HCT116 (cell line): ENCODE measurements around the gene NEK5. TPM values are rescaled to one million over a fixed set of nuclear protein-coding genes. Genes with fewer than 3 reads are reported as not detected.
"Not testable (repeated sequence)": the region's sequence is repeated elsewhere in the genome, so short reads cannot be mapped to it uniquely, and the experiment has no call there.

Source experiments
- ATAC-seq: fragments of 200-7000 bp; cut with Tn5 transposase; 2 replicates; pipeline ENCODE4 v1.9.1; 2020; ENCODE audit warnings: mild to moderate bottlenecking, moderate library complexity
- BruUV-seq: library from RNA; stranded (reverse); fragments of 400-500 nt; replicated peaks from 2 replicates; lab custom pipeline; 2021; lab: Mats Ljungman, UMichigan
- CTCF ChIA-PET: fragments of 300-600 bp; sonication (Branson Sonifier 250); formaldehyde crosslinking; loops from one replicate; lab custom pipeline; 2021; ENCODE audit warnings: antibody characterized with exemption; lab: Charles Lee
- POLR2A ChIA-PET: fragments of 300-600, 350-600 bp; sonication (Branson Sonifier 250); formaldehyde crosslinking; loops from one replicate; lab custom pipeline; 2021; ENCODE audit warnings: antibody characterized with exemption; lab: Charles Lee
- RAD21 ChIA-PET, 2 experiments: fragments of 300-600 bp; sonication (Branson Sonifier 250); formaldehyde crosslinking; loops; one replicate each; lab custom pipeline; 2023; ENCODE audit warnings: low total read pairs in 2 of 2; ENCODE audit not compliant: uncharacterized antibody in 2 of 2, unreplicated experiment in 2 of 2, low non-redundant PET in 1 of 2; lab: Charles Lee
- DNase-seq: peaks from one replicate; pipeline ENCODE4 v3.0.0-alpha.2; 2010; ENCODE audit warnings: low read depth, low spot score
- H2AFZ ChIP-seq: fragments of 200-600 bp; shearing (Covaris generic), sonication (generic); 2 replicates; pipeline ENCODE4 v1.6.1; 2017; ENCODE audit warnings: low read depth, mixed run types, mixed read lengths, antibody characterized with exemption, low read length; ENCODE audit not compliant: poor library complexity, severe bottlenecking
- H3K27ac ChIP-seq: 2 replicates; pipeline ENCODE4 v1.5.1; 2012; ENCODE audit warnings: low read depth, low read length
- H3K27me3 ChIP-seq: fragments of 200-600 bp; sonication (generic); 2 replicates; pipeline ENCODE4 v1.6.1; 2016; ENCODE audit warnings: mixed run types, low read length, mixed read lengths; ENCODE audit not compliant: insufficient read depth
- H3K36me3 ChIP-seq, 2 experiments: fragments of 200-500 bp in 1 of 2; fragments of 200-600 bp in 1 of 2; sonication (Bioruptor generic) in 1 of 2; sonication (generic) in 1 of 2; 2 replicates each; pipeline versions ENCODE4 v1.5.1 to v1.6.1; 2014 to 2016; ENCODE audit warnings: low read length in 2 of 2, inconsistent platforms in 1 of 2, mixed read lengths in 1 of 2, mixed run types in 1 of 2; ENCODE audit not compliant: insufficient read depth in 2 of 2, control insufficient read depth in 1 of 2
- H3K4me1 ChIP-seq, 2 experiments: fragments of 200-600 bp in 1 of 2; sonication (generic) in 1 of 2; 2 replicates each; pipeline versions ENCODE4 v1.5.1 to v1.6.1; 2012 to 2017; ENCODE audit warnings: low read length in 2 of 2, inconsistent platforms in 1 of 2, mild to moderate bottlenecking in 1 of 2, mixed read lengths in 1 of 2, mixed run types in 1 of 2, moderate library complexity in 1 of 2; ENCODE audit not compliant: insufficient read depth in 2 of 2, control insufficient read depth in 1 of 2
- H3K4me2 ChIP-seq: fragments of 200-600 bp; sonication (generic); 2 replicates; pipeline ENCODE4 v1.6.1; 2017; ENCODE audit warnings: mixed run types, low read length, mixed read lengths
- H3K4me3 ChIP-seq, 2 experiments: fragments of 200-600 bp in 1 of 2; sonication (generic) in 1 of 2; replicated peaks in 1 of 2; 2 replicates each; pipeline ENCODE4 v1.5.1; 2011 to 2016; ENCODE audit warnings: low read length in 2 of 2, control low read depth in 1 of 2, low read depth in 1 of 2, mild to moderate bottlenecking in 1 of 2, mixed read lengths in 1 of 2, mixed run types in 1 of 2
- H3K79me2 ChIP-seq: fragments of 200-600 bp; sonication (generic); 2 replicates; pipeline ENCODE4 v1.6.1; 2017; ENCODE audit warnings: mild to moderate bottlenecking, mixed run types, low read length, moderate library complexity, mixed read lengths; ENCODE audit not compliant: insufficient read depth
- H3K9ac ChIP-seq: fragments of 200-600 bp; sonication (generic); 2 replicates; pipeline ENCODE4 v1.6.1; 2016; ENCODE audit warnings: low read length, mixed read lengths
- H3K9me2 ChIP-seq: fragments of 200-600 bp; sonication (generic), shearing (Covaris generic); 2 replicates; pipeline ENCODE4 v1.6.1; 2017; ENCODE audit warnings: mixed run types, mild to moderate bottlenecking, moderate library complexity; ENCODE audit not compliant: insufficient read depth
- H3K9me3 ChIP-seq, 2 experiments: fragments of 200-500 bp in 1 of 2; fragments of 200-600 bp in 1 of 2; sonication (Bioruptor generic) in 1 of 2; sonication (generic) in 1 of 2; 2 replicates each; pipeline ENCODE4 v1.6.1; 2014 to 2017; ENCODE audit warnings: low read length in 2 of 2, mixed read lengths in 2 of 2, inconsistent platforms in 1 of 2, low read depth in 1 of 2, mild to moderate bottlenecking in 1 of 2, mixed run types in 1 of 2, moderate library complexity in 1 of 2; ENCODE audit not compliant: control insufficient read depth in 1 of 2, insufficient read depth in 1 of 2
- H4K20me1 ChIP-seq: fragments of 200-600 bp; sonication (generic), shearing (Covaris generic); 2 replicates; pipeline ENCODE4 v1.6.1; 2017; ENCODE audit warnings: mixed run types, mild to moderate bottlenecking, moderate library complexity; ENCODE audit not compliant: insufficient read depth
- ATF3 ChIP-seq: IDR thresholded peaks from 2 replicates; pipeline ENCODE4 v1.6.1; 2012
- CTCF ChIP-seq, 3 experiments: fragments of 200-600 bp in 1 of 3; sonication (generic) in 1 of 3; IDR thresholded peaks in 2 of 3; conservative IDR thresholded peaks in 1 of 3; 2 replicates each; pipeline ENCODE4 v1.5.1; 2012 to 2017; ENCODE audit warnings: low read depth in 2 of 3, low read length in 2 of 3, antibody characterized with exemption in 1 of 3, borderline replicate concordance in 1 of 3, control low read depth in 1 of 3, mild to moderate bottlenecking in 1 of 3, mixed read lengths in 1 of 3, mixed run types in 1 of 3, moderate library complexity in 1 of 3; ENCODE audit not compliant: insufficient read depth in 1 of 3
- EZH2phosphoT487 ChIP-seq: fragments of 200-600 bp; IDR thresholded peaks from 2 replicates; pipeline ENCODE4 v1.6.1; 2018; ENCODE audit warnings: antibody characterized with exemption, borderline replicate concordance
- MAX ChIP-seq: IDR thresholded peaks from 2 replicates; pipeline ENCODE4 v1.6.1; 2012
- POLR2AphosphoS5 ChIP-seq: IDR thresholded peaks from 2 replicates; pipeline ENCODE4 v1.6.1; 2011; ENCODE audit warnings: mild to moderate bottlenecking, low read depth, low read length, moderate library complexity
- RAD21 ChIP-seq: IDR thresholded peaks from 2 replicates; pipeline ENCODE4 v1.6.1; 2012; ENCODE audit warnings: low read depth, mild to moderate bottlenecking
- REST ChIP-seq: IDR thresholded peaks from 2 replicates; pipeline ENCODE4 v1.6.1; 2012; ENCODE audit warnings: low read depth
- SIN3A ChIP-seq: IDR thresholded peaks from 2 replicates; pipeline ENCODE4 v1.6.1; 2012; ENCODE audit warnings: low read depth
- SP1 ChIP-seq: IDR thresholded peaks from 2 replicates; pipeline ENCODE4 v1.6.1; 2012; ENCODE audit warnings: low read depth
- SRF ChIP-seq: IDR thresholded peaks from 2 replicates; pipeline ENCODE4 v1.6.1; 2012; ENCODE audit warnings: low read depth
- TCF7L2 ChIP-seq: IDR thresholded peaks from 2 replicates; pipeline ENCODE4 v1.7.0; 2011; ENCODE audit warnings: borderline replicate concordance, inconsistent platforms; ENCODE audit not compliant: insufficient read depth, insufficient read length; ENCODE audit errors: extremely low read depth
- YY1 ChIP-seq: IDR thresholded peaks from 2 replicates; pipeline ENCODE4 v1.6.1; 2011; ENCODE audit warnings: low read length, low read depth, moderate library complexity, mild to moderate bottlenecking; ENCODE audit not compliant: insufficient replicate concordance; ENCODE audit errors: extremely low read depth
- ZFX ChIP-seq: fragments of 450-650 bp; IDR thresholded peaks from 2 replicates; pipeline ENCODE4 v1.6.1; 2017
- ZNF274 ChIP-seq: fragments of 200-500 bp; sonication (Bioruptor generic); IDR thresholded peaks from 2 replicates; pipeline ENCODE4 v1.6.1; 2014; ENCODE audit warnings: mild to moderate bottlenecking, low read depth, low read length, inconsistent platforms
- intact Hi-C: fragments of 100-400 bp; cut with micrococcal nuclease; formaldehyde crosslinking; loops from 2 replicates; pipeline ENCODE4 v1.10.0; 2022
- total RNA-seq: library from RNA; stranded (reverse); gene quantifications from one replicate; pipeline ENCODE4 v1.2.1, GENCODE V29; 2021; ENCODE audit not compliant: unreplicated experiment

NEK5 gene
- total RNA-seq, 1 experiment from 2014 or later: 1.5 TPM

- Histone ChIP-seq H3K4me2 (no peak overlapping the region), H3K36me3 (no peaks in the 10 kb centered on the region), H3K9me2 (no peaks in the 10 kb centered on the region), H3K4me1 (no peaks in the 10 kb centered on the region), H3K27me3 (no peaks in the 10 kb centered on the region), H3K4me3 (no peak overlapping the region), H3K79me2 (no peaks in the 10 kb centered on the region), H4K20me1 (no peaks in the 10 kb centered on the region), H3K9ac (no peak overlapping the region), H3K27ac (no peak overlapping the region), H2AFZ (no peak overlapping the region), H3K9me3 (no peaks in the 10 kb centered on the region)
- intact Hi-C loops: no loop called here
- TF ChIP-seq MAX: no peak
- no peak for TF ChIP-seq TCF7L2
- no peak for TF ChIP-seq POLR2AphosphoS5
- no peak for TF ChIP-seq CTCF (IDR thresholded peaks at IDR 0.05 in 2 of 3, conservative IDR thresholded peaks at IDR 0.05 in 1 of 3; ENCODE audit: borderline replicate concordance in 1 of 3, insufficient read depth in 1 of 3, low read depth in 2 of 3, low read length in 2 of 3)
- no peak for TF ChIP-seq ATF3
- TF ChIP-seq YY1: no peak
- TF ChIP-seq ZNF274: no peak
- no peak for TF ChIP-seq SRF
- TF ChIP-seq SIN3A: no peak
- no peak for TF ChIP-seq SP1
- TF ChIP-seq REST: no peak
- no peak for TF ChIP-seq ZFX
- TF ChIP-seq EZH2phosphoT487: no peak
- no peak for TF ChIP-seq RAD21
- ChIA-PET POLR2A (no interaction called here), RAD21 (no interaction called here), CTCF (no interaction called here)
- ATAC-seq (no peak), DNase-seq (no peak)
- BruUV-seq: no TSS peak
Observed at GRCh38 chr13:52085421-52085820, 43.5 kb downstream of the NEK5 start.

- intact Hi-C loops, ATAC-seq, H3K4me2 ChIP-seq, DNase-seq, RAD21 ChIA-PET, H3K36me3 ChIP-seq, H3K9me3 ChIP-seq, H3K4me3 ChIP-seq, H3K79me2 ChIP-seq, H2AFZ ChIP-seq, H3K27me3 ChIP-seq, H3K9ac ChIP-seq, H4K20me1 ChIP-seq, H3K27ac ChIP-seq, POLR2A ChIA-PET, H3K4me1 ChIP-seq, BruUV-seq, H3K9me2 ChIP-seq, CTCF ChIA-PET: not testable (repeated sequence)
Observed at GRCh38 chr13:52084981-52085380, 43.9 kb downstream of the NEK5 start.
